Stomach smooth muscle (tissue), 2 donors: ENCODE measurements around the gene ENTPD6.

ENCODE experiments used
- H3K27ac ChIP-seq: one replicate; pipeline ENCODE4 v1.7.0; 2013; ENCODE audit warnings: mild to moderate bottlenecking, low read length, inconsistent platforms
- H3K27me3 ChIP-seq, 2 donors: one replicate each; pipeline ENCODE4 v1.7.0; 2013; ENCODE audit warnings: low read length in 2 of 2; ENCODE audit not compliant: insufficient read depth in 2 of 2, control insufficient read depth in 1 of 2
- H3K36me3 ChIP-seq, 2 donors: one replicate each; pipeline ENCODE4 v1.7.0; 2013; ENCODE audit warnings: low read length in 2 of 2; ENCODE audit not compliant: control insufficient read depth in 2 of 2, insufficient read depth in 2 of 2
- H3K4me1 ChIP-seq: one replicate; pipeline ENCODE4 v1.7.0; 2013; ENCODE audit warnings: low read length; ENCODE audit not compliant: control insufficient read depth, insufficient read depth
- H3K4me3 ChIP-seq, 2 donors: one replicate each; pipeline ENCODE4 v1.7.0; 2013; ENCODE audit warnings: low read length in 2 of 2
- H3K9ac ChIP-seq, 2 donors: one replicate each; pipeline ENCODE4 v1.7.0; 2013; ENCODE audit warnings: low read length in 2 of 2, mild to moderate bottlenecking in 1 of 2
- H3K9me3 ChIP-seq, 2 donors: one replicate each; pipeline ENCODE4 v1.7.0; 2013; ENCODE audit warnings: low read length in 2 of 2; ENCODE audit not compliant: control insufficient read depth in 2 of 2
- donor health status: healthy.
- donor health status: Pancreatic carcinoma.

Gene ENTPD6

DNA sequence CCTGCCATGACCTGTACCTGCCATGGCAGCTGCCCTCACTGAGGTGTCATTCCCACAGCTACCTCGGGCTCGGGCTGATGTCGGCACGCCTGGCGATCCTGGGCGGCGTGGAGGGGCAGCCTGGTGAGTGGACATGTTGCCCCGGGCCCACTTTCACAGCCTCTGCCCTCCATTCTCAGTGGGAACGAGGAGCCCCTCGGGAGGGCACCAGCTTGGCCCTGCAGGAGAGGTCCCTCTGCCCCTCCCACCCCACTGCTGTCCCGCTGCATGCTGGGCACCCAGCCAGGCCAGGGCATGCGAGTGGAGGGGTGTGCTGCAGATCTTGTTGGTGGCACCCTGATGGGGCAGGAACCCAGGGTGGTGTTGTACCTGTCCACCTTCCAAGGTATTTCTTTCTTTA is 23.0 kb downstream of the ENTPD6 start:
- no peak overlapping the region for H3K4me3 ChIP-seq
- H3K27ac ChIP-seq = no peak overlapping the region
- peaks cover 2% of the 10 kb centered on the region for H3K4me1 ChIP-seq
- H3K9ac ChIP-seq = no peak overlapping the region
- H3K27me3 ChIP-seq = no peaks in the 10 kb centered on the region
- H3K36me3 ChIP-seq = peaks cover 41 to 62% of the 10 kb centered on the region in 2 donors
- H3K9me3 ChIP-seq = no peaks in the 10 kb centered on the region

DNA sequence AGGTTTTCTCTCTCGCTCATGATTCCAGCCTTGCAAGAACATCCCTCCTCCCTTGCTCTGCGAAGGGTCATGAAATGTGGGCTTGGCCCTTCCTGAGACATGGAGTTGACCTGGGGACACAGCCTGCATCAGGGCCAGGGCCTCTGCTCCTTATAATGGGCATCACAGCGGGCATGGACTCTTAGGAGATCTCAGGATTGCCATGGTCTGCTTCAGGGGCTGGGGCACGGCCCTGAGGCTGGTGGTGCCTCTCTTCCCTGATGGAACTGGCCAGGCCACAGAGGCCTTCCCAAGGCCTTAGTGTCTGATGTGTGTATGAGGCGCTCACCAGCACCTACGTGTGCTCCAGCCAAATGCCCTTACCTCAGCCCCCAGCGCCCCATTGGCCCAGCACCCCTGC is 23.9 kb downstream of the ENTPD6 start:
- peaks cover 35 to 56% of the 10 kb centered on the region in 2 donors for H3K36me3 ChIP-seq
- H3K27ac ChIP-seq = no peak overlapping the region

GRCh38 chr20:25220021-25220730 is 24.7 kb downstream of the ENTPD6 start:
- Histone ChIP-seq H3K4me1 (peaks cover 2% of the 10 kb centered on the region), H3K36me3 (peaks cover 28 to 51% of the 10 kb centered on the region in 2 donors), H3K9ac (no peak overlapping the region), H3K4me3 (no peak overlapping the region), H3K9me3 (no peaks in the 10 kb centered on the region), H3K27me3 (no peaks in the 10 kb centered on the region), H3K27ac (no peak overlapping the region)

More for the DNA sequence above, 23.9 kb downstream of the ENTPD6 start:
- Histone ChIP-seq H3K9me3 (no peaks in the 10 kb centered on the region), H3K27me3 (no peaks in the 10 kb centered on the region), H3K4me1 (peaks cover 2% of the 10 kb centered on the region), H3K9ac (no peak overlapping the region), H3K4me3 (no peak overlapping the region)

DNA sequence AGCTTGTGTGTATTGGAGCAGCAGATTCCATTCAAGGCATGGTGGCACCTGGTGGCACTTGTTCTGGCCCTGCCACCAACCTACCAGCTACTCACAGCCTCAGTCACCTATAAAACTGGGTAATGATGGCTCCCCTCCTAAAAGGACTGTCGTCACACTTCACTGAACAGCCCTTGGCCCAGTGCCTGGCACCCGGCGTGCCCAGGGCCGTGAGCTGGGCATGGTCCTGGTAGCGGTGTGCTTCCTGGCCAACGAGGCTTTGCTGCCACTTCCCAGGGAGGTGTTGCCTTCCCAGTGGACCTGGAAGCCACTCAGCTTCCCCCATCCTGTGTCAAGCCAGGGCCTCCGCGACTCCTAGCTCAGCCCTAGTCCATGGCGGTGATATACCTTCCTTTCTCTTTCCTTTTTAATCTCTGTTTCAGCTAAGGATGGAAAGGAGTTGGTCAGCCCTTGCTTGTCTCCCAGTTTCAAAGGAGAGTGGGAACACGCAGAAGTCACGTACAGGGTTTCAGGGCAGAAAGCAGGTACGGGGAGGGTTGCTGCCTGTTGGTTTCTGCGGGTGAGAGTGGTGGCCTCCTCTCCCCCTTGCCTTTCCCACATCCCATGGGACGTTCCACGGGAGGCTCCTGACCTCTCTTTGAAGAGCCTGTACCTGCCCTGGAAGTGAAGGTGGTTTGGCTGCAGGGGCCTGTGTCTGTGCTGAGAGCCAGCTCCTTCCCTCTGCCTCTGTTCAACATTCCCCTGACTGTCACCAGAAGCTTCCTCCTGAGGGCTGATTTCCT is 25.5 kb downstream of the ENTPD6 start:
- Histone ChIP-seq H3K27me3 (no peaks in the 10 kb centered on the region), H3K4me3 (no peak overlapping the region), H3K36me3 (peaks cover 20 to 44% of the 10 kb centered on the region in 2 donors), H3K9me3 (no peaks in the 10 kb centered on the region), H3K27ac (no peak overlapping the region), H3K4me1 (peaks cover 6% of the 10 kb centered on the region), H3K9ac (no peak overlapping the region)

DNA sequence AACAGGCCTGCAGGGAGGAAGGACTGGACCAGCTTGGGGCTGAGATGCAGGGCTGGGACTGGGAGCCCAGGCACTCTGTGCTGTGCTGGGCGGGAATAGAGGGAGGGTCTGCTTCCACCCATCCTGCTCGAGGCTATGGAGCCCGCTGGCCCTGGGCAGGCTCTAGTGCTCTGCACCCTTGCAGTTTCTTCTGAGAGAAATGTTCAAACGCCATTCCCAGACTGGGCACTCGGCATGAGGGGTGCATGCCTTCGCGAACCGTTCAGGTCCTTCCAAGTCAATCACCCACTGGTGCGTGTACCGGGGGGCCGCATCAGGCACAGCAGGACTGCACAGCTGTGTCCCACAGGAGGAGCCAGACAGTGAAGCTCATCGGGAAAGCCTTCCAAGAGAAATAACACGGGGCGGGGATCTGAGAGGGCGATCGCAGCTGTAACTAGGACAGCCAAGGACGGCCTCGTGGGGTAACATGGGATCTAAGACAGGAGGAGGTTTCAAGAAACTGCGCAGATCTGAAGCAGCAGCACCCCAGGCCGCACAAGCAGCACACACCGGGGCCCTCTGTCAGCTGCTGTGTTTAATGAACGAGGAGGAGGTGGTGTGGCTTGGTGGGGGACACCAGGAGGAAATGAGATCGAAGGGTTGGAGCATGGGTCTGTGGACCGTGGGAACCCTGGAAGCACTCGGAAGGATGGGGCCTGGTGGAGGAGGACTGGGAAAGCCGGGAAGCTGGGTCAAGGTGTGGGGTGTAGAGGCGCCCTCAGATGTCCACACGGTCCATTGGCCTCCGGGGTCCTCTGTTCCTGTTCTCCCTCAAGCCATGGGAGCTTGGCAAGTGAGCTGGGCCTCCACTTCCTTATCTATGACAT is 26.3 kb downstream of the ENTPD6 start:
- H3K4me3 ChIP-seq = no peak overlapping the region
- no peaks in the 10 kb centered on the region for H3K27me3 ChIP-seq
- H3K9me3 ChIP-seq = no peaks in the 10 kb centered on the region
- peaks cover 9% of the 10 kb centered on the region for H3K4me1 ChIP-seq
- H3K27ac ChIP-seq = no peak overlapping the region
- H3K36me3 ChIP-seq = peaks cover 16 to 38% of the 10 kb centered on the region in 2 donors
- no peak overlapping the region for H3K9ac ChIP-seq

DNA sequence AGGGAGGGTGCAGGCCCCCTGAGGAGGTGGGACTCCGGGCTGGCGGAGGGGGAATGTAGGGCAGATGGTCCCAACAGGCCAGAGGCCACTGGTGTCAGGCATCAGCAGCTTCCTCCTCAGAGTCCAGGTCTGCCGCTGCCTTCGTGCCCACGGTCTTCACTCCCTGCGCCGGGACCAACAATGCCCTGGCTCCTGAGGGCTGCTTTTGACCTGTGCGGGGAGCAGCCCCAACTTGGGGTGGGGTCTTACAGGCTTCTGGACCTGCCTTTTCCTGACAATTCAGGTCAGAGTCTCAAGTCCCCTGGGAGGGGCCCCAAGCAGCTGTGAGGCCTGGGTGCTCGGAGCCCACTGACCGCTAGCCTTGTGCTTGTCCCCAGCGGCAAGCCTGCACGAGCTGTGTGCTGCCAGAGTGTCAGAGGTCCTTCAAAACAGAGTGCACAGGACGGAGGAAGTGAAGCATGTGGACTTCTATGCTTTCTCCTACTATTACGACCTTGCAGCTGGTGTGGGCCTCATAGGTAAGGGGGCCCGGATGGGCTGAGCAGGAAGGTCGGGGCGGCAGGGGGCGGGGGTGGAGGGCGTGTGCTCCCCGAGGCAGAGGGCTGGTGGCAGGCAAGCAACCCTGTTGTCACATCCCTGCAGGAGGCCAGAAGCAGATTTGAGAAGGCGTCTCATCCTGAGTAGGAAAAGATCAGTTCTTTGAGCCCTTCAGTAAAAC is 27.1 kb downstream of the ENTPD6 start:
- H3K36me3 ChIP-seq = peaks cover 9 to 31% of the 10 kb centered on the region in 2 donors
- H3K9me3 ChIP-seq = no peaks in the 10 kb centered on the region
- H3K27me3 ChIP-seq = no peaks in the 10 kb centered on the region
- no peak overlapping the region for H3K9ac ChIP-seq
- peaks cover 16% of the 10 kb centered on the region for H3K4me1 ChIP-seq
- no peak overlapping the region for H3K4me3 ChIP-seq
- H3K27ac ChIP-seq = no peak overlapping the region

DNA sequence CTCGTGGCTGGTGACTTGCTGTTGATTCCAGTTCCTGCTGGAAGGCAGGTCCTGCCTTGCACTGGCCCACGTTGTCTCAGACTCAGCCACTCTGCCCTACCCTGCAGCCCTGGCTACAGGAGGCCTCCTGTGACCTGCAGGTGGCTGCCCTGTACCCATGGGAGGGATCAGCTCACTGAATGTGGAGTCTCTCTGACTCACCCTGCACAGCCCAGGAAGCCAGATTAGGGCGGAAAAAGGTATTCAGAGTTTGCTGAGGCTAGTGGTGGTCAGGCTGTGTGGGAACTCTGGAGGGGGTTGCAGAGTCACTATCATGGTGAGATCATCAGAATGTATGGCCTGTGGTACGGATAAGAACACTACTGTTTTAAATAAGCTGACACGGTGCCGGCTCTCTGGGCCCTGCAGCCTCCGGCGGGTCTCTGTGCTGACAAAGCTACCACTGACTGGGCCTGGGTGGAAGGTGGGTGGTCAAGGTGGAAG is 27.7 kb downstream of the ENTPD6 start:
- Histone ChIP-seq H3K36me3 (peaks cover 7 to 25% of the 10 kb centered on the region in 2 donors), H3K9ac (no peak overlapping the region), H3K4me1 (peaks cover 18% of the 10 kb centered on the region), H3K9me3 (no peaks in the 10 kb centered on the region), H3K4me3 (no peak overlapping the region), H3K27me3 (no peaks in the 10 kb centered on the region), H3K27ac (no peak overlapping the region)

DNA sequence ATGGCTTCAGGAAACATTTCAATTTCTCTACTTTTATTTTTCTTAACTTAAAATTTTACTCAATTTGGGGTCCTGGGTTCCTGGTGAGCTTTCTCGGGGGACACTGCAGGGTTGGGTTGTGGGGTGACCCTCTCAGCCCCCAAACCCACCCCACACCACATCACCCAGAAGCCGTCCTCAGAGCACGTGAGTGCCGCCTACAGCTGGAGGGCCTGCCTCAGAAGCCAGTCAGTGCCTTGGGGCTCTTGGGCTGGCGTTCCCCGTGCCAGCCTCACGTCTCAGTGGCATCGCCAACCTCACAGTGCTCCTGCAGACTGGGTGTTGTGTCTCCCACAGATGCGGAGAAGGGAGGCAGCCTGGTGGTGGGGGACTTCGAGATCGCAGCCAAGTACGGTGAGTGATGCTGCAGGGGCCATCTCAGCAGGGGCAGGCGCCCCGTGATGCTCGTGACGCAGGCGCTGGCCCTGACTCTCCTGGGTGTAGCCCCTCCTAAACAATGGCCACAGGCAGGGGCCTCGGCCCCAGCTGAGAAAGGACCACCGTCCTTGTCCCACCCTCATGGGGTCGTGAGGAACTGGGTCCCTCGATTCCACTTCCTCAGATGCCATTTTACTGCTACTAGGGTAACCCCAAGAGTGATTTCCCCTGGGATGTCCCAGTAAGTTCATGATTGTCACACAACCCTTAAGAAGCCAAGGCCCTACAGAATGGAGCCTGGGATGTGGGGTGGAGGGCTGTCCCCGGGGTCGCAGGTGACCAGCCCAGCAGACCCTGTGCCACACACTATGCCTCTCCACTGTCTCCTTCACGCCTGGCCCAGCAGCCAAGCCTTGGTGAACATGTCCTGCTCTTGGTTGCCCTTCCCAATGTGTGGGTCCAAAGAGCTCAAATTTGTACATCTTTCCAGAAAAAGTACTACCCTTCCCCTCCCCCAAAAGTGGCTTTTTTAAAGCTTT is 28.5 kb downstream of the ENTPD6 start:
- Histone ChIP-seq H3K36me3 (peaks cover 1 to 19% of the 10 kb centered on the region in 2 donors), H3K4me1 (peaks cover 22% of the 10 kb centered on the region), H3K27ac (no peak overlapping the region), H3K27me3 (no peaks in the 10 kb centered on the region), H3K9ac (no peak overlapping the region), H3K4me3 (no peak overlapping the region), H3K9me3 (no peaks in the 10 kb centered on the region)

- Histone ChIP-seq H3K4me3 (no peak overlapping the region), H3K9me3 (no peaks in the 10 kb centered on the region), H3K4me1 (peaks cover 26% of the 10 kb centered on the region), H3K27ac (no peak overlapping the region), H3K36me3 (peaks cover 0 to 10% of the 10 kb centered on the region in 2 donors), H3K27me3 (no peaks in the 10 kb centered on the region), H3K9ac (no peak overlapping the region)
These were observed 29.4 kb downstream of the ENTPD6 start for GRCh38 chr20:25224941-25225340.
